Measurements from ENCODE around the gene VTI1A.

- no peak for TF ChIP-seq CTCF (IDR thresholded peaks at IDR 0.05)
- TF ChIP-seq POLR2A (IDR thresholded peaks at IDR 0.05), result no peak
These were observed 177.6 kb downstream of the VTI1A start for GRCh38 chr10:112624546-112625048.
